Stimulated activated naive CD4-positive, alpha-beta T cell treated with Interleukin-2 at 50 U/mL for 16 hours (primary cell): Measurements from ENCODE around the gene CCDC85C.
A peak's percentile ranks its signal among the peaks of the same experiment; 100 is the strongest.

Experiments
- DNase-seq: peaks from one replicate; lab custom pipeline; 2025; lab: John Stamatoyannopoulos, UW

The CCDC85C gene

DNA sequence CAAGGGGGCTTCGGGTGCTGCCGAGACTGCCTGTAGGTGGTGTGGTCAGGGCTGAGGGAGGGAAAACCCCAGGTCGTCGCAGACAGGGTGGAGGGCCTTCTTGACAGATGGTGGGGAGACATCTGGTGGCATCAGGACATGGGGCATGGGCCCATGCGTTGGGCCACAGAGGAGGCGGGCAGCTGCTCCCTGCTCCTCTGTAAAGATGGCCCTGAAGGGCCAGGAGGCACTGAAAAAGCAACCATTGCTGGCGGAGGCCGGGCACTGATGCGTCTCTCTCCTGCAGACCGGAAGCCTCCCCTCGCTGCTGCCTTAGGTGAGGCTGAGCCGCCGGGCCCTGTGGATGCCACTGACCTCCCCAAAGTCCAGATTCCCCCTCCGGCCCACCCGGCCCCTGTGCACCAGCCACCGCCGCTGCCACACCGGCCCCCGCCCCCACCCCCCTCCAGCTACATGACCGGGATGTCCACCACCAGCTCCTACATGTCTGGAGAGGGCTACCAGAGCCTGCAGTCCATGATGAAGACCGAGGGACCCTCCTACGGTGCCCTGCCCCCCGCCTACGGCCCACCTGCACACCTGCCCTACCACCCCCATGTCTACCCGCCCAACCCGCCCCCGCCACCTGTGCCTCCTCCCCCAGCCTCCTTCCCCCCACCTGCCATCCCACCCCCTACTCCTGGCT lies 94.0 kb downstream of the CCDC85C start:
- DNase-seq, result no peak

DNA sequence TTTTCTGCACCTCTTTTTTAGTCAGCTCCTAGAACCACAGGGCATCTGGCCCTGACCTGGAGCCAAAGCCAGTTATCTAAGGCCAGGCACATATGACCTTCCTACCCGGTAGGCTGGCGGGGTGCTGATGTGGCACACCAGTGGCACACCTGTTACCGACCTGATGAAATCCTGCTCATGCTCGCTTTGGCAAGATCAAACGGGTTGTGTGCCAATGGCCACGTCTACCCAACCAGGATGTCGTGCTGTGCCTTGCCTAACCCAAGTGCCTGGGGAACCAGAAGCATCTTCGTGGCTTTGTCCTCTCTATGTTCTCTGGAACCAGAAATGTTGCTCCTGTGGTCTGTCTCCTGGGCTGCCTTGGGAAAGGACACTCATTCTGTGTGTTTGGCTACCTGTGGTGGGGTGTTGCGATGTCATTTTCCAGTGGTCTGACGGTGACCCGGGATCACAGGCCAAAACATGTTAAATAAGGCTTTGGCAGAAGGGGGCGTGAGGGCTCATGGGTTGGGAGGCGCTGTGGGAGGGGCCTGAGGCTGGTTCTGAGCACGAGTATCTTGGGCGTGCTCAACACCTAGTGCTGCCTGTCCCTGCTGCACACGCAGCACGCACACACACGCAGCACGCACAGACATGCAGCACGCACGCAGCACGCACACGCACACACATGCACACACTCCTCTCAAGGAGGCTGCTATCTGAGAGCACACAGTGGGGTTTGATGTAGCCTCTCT lies 94.9 kb downstream of the CCDC85C start:
- DNase-seq, result no peak

DNA sequence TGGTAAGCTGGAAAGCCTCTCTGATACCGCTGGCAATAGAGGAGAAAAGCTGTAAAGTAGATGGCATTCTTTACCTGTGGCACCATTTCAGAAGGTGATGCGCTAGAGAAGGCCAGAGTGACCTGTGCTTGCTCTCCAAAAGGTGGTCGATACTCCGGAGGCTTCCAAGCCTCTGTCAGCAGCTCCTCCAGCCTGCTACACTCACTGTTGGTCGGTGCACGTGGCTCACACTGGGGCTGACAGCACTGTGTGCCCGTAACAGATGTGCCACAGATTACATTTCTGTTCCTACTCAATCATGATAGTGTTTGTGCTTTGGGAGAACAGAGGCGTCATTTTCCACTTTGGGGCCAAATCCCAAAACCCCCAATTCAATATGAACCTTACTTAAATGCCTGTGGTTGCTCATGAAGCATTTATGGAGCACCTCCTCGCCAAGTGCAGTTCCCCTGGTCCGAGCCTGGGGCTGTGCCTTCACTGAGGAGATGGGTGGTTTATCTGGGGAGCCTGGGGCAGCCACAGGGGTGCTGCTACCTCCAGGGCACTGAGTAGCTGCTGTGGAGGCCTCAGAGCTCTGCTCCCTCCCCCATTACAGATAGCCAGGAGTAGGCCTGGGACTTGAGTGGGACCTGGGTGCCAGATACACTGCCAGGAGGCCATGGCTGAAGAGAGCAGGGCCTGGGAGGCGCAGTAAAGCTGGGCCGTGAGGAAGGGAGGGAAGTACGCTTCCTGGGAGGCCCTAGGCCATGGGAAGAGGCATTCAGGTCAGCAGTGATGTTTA lies 96.0 kb downstream of the CCDC85C start:
- no peak for DNase-seq

DNA sequence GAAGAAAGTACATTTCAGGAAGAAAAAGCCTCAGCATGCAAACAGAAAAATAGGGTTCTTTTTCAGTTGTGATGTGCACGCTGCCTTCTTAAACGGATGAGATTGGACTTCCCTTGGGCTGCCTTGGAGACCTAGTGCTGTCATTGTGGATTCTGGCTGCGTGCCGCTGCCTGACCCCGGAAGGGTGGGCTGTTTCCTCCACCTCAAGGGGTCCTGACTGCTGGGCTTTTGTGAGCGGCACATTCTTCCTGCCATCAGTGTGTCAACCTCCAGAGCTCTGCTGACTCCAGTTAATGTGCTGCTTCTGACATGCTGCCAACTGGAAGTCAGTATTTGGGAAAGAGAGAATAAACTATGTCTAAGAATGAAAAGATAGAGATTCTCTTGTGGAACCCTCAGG lies 97.7 kb downstream of the CCDC85C start:
- no peak for DNase-seq

DNA sequence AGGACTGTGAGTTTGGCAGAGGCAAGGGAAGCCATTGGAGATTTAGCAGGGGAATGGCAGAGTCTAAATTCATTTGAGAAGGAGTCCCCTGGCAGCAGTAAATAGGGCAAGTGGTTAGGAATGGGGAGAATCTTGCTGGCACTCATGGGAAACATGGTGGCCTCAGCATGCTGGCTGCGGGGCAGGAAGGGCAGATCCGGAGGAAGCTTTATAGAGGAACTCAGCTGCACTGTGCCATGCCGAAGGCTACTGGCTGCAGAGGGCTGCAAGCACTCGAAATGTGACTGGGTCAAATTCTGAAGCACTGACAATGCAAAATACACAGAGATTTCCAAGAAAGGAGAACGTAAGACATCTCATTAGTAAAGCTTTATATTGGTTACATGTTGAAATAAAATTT lies 98.9 kb downstream of the CCDC85C start:
- DNase-seq, result no peak

DNA sequence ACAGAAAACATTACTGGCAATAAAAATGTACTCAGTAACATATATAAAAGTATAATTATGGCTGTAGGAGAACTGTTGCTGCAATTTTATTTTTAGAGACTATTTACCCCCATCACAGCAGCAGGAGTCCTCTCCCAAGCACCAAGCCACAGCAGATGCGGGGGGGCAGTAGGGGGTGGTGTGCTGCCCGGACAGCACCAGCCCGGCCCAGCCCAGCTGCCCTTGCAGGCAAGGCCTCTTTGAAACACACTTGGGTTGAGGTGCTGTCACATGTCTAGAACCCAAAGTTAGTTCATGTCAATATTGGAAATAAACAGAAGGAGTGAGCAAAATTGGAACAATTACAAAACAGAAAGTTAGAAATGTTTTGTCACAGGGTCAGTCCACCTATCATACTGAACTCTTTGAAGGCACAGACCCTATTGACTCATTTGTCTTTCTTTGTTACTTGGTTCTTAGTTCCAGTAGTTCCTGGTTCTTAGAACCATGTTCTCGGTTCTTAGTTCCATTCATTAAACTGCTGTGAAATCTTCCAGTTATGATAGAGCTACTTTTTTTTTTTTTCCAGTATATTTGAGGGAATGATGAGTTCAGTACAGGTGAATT lies 100.1 kb downstream of the CCDC85C start:
- no peak for DNase-seq

DNA sequence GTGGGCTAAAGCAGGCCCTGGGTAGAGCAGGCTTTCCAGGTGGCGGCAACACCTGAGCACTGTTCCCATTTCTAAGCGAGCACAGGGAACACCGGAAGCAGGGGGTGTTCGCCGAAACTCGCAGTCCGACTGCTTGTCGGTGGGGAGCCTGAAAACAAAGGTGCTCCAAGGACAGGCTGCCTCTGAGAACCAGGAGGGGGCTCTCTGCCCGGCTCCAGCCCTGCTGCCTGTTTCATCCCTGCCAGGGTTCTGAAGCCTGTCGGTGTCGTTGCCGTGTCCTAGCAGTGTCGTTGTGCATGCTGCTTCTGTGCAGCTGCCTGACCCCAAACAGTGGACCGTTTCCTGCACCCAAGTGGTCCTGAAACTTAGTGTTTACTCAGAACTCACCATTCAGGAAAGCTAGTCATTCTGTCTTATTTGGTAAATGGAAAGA lies 101.0 kb downstream of the CCDC85C start:
- no peak for DNase-seq

DNA sequence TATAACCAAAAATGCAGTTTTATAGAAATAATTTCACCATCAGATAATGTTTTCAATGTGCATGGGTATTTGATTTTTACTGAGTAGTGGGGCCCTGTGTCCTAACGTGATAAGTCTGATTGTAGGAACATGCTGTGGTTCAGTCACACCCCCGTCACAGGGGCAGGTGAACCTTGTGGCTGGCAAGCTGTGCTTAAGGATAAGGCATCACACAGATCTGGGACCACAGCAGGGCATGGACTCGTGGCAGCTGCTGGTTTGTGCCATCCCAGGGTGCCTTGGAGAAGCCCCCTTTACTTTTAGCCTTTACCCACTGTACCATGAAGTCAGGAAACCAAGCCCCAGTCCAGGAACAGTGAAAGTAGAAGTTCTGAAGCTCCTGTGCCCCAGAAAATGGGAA lies 106.1 kb downstream of the CCDC85C start:
- DNase-seq, result no peak

DNA sequence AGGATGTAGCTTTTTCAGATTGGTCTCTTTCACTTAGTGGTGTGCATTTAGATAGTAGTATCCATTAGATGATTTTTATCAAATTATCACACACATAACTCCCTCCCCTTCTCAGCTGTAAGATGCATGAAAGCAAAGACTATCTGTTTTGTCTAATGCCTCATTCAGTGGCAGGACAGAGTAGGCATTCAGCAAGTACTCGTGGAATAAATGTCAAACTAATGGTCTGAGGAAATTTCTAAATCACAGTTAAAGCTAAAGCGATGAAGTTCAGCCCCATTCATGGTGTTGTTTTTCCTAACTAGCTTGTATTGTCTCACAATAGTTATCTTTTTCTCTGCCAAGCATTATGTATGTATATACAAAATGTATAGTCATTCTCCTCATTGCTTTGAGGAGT lies 106.7 kb downstream of the CCDC85C start:
- DNase-seq, result no peak

DNA sequence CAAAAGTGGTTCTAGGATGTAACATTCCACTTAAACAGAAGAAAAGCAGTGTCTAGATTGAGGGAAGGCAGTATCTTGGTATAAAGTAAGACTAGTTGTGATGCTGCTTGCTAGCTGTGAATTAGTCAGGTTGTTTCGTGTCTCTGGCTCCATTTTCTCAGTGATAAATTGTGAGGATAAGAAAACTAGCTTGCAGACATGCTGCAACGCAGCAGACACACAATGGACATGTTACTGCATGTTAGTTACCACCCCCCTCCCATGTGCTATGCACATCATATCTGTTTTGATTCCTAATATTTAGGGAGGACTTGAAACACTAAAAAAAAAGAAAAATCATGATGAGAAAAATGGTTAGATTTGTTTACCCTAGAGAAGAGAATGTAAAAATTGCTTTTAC lies 119.9 kb downstream of the CCDC85C start:
- no peak for DNase-seq

DNA sequence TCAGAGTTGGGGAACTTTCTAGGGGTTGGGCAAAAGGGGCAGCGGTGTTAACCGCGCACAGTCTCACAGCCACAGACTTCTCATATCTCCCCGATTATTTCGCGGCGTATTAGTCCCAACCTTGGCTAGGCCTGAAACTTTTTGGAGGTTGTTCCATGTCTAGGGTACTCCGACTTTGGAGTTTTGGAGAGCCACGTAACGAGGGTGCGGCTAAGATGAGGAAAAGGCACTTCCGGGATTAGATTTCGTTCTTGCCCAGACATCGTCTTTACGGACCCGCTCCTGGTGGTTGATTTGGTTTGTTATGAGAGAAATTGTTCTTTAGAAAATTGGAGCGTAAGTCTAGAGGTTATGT lies 122.3 kb downstream of the CCDC85C start:
- DNase-seq, result peak; percentile 6

DNA sequence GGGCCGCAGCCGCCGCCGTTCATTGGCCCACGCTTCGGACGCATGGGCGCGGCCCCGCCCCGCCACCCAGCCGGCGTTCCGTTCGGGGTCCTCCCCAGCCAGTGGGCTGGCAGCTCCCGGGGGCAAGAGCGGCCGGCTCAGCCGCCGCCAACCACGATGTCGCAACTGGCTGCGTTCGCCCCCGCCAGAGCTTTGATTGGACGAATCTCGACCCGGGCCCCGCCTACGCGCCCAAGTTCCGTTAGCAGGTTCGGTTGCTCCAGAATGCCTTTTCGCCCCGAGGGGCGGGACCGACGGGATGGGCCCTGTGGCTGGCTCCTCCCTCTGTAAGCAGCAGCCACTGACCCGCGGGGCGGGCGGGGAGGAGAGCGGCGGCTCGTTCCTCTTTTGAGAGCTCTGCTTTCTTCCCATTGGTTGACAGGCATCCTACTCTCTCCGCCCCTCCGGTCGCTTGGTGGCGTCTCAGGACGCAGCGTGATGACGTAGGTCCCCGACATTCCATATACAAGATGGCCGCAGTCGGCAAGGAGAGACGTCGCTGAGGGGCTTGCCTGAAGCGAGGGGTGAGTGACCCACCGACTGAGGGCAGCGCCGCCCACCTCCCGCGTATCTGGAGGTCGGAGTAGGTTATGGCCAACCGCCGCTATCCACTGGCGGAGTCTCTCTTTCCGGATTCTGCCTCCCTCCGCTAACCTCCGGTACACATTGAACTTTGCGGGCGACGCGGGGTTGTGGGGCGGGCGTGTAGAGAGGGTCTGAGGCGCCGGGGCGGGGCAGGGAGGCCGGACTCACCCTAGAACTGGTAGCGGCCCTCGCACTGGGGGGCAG lies 122.9 kb downstream of the CCDC85C start, which contains the start of gene CCNK:
CCNK (plus strand) TSS at position 493 of the 828 bp plus-strand sequence. CDS start 11,269 bp downstream, outside the sequence.
- peak; percentile 100 for DNase-seq

DNA sequence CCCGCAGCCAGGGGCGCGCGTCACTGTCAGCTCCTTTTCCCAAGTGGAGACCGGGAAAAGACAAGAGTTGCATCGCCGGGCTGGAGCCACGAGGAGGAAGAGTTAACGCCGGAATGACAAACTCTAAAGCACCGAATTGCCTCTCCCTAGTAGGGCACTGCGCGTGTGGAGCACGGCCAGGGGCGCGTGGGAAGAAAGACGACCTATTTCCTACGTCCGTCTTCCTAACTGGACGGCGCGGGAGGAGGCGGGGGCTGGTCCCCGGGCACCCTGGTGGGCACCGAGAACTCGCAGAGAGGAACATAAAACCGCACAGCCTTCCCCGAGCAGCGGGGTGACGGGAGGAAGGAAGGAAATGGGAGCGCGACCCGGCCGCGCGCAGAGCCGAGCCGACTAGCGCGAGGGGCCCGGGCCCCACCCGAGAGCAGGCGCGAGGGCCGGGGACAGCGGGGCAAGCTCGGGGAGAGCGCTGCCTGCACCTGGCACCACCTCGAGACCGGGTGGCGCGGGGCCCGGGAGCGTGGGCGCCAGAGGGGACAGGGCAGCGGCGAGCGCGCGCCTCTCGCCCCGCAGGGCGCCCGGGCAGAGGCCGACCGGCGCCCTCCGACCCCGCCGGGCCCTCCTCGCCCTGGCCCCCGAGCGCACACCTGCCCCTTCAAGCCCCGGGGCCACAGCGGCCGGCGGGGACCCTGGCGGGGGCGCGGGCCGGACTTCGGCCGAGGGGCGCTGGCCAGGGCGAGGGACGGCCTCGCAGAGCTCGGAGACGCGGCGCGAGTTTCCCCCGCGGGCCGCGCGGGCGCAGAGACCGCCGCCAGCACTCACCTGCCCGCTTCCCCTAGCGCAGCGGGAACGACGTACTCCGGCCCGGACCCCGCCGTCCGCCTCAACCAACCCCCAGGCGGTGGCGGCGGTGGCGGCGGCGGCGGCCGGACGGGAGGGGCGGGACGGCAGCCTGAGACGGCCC lies 123.8 kb downstream of the CCDC85C start, which contains the start of gene SETD3:
SETD3 (minus strand) TSS at position 954 of the 964 bp plus-strand sequence. CDS start 15,054 bp downstream, outside the sequence.
- DNase-seq, result peak; percentile 42

DNA sequence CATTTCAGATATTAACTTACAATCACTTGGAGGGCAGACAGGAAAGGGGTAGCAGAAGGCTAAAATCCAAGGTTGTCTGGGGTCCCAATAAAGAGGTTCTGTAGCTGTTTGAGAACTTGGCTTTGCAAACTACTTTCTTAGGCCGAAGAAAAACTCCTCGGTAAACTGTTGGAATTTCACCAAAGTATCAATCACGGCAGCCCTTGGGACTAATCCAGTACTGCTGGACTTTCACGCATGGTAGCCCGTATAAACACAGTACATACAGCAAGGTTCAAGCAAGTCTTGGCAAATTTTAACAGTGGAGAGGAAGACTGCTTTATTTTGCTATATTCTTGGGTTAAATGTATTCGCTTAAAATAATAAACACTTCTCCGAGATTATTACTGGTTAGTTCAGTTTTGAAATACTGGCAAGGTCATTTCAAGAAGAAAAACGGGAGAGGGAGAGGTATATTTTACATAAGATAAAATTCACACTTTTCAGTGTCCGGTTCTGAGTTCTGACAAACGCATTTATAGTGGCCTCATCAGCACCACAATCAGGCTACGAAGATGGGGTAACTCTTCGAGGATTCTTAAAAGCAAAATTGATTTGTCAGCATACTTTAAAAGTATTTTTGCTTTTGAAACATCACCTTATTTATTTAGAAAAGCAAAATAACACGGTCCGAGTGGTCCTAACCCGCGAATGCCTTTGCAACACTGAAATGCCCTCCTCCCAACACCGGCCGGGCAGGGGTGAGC lies 124.7 kb downstream of the CCDC85C start:
- DNase-seq, result no peak

DNA sequence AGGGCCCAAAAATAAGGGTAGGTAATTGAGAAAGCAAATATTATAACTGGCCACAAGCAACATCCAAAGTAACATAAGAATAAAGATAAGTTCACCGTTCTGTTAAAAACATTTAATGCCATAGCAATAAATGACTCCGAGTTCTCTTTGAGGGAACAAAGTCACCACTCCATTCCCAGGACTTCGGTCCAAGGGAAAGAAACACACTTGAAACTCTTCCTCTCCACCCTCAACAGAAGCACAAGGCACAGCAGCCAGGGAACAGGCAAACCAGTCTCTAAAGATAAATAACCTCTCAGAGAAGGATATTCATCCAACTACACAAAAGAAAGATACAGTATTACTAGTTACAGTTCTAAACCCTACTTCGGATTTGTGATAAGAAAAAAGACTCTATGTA lies 125.9 kb downstream of the CCDC85C start:
- DNase-seq, result no peak

DNA sequence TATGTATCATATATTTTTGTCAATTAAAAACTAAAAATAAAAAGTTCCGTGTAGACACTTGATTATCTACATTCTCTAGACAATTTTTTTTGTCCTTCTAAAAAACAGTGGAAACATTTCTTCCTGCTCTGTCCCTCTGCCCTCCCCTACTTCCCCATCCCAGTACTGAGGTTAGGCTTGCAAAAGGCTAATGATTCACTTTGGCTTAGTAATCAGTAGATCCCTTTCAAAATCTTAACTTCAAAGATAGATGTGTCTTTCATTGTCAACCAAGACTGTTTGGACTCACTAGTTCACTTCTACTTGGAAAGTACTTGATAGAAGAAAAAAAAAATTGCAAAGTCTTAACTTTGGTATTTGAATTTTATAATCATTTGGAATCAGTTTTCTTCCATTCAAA lies 127.1 kb downstream of the CCDC85C start:
- DNase-seq, result no peak

DNA sequence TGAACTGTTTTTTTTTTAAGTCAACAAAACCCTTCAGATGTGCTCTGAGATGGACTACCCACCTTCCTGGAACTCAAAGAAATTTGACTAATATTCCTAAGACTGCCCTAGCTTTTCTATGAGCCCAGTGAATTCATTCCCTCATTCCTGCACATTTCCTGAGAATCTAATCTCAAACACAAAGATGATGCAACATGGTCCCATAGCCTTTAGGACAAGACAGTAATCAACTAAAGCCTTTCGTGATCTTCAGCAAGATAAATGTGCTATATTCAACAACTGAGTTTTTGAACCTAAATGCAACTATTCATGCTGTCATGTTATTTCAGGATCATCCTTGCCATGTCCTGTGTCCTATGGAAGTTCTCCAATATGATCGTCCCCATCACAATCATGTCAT lies 128.3 kb downstream of the CCDC85C start:
- no peak for DNase-seq

DNA sequence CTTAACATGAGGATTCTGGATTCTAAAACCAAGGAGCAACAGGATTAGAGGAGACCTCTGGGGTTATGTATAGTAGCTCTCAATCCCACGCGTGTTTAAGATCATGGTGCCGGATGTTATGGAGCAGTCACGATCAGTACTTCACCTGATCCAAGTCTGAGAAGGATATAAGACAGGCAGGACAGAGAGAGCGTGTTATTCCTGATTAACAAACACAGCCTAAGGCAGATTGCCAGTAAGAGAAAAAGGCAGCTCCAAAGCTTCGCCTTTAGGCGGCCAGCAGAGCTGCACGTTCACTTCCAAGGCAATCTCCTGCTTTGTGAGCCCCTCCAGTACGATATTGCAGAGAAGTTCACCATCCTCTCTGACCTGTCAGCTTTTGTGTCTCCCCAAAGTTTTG lies 128.8 kb downstream of the CCDC85C start:
- DNase-seq, result no peak

DNA sequence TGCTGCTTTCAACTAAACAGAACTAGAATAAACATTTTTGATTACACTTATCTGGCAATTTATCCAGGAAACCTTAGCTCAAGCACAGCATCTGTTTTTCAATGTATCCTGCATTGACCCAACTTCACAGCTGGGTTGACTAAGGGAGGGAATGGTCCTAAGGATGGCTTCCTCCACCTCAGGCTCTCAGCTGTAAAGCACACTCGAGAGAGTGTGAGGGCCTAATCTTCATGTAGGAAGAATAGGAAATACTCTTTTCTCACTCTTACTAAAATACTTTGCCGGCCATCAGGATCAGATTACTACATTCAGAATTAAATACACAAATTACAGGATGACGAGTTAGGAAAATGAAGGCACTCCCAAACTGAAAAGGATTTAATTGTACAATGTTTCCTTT lies 130.5 kb downstream of the CCDC85C start:
- no peak for DNase-seq

DNA sequence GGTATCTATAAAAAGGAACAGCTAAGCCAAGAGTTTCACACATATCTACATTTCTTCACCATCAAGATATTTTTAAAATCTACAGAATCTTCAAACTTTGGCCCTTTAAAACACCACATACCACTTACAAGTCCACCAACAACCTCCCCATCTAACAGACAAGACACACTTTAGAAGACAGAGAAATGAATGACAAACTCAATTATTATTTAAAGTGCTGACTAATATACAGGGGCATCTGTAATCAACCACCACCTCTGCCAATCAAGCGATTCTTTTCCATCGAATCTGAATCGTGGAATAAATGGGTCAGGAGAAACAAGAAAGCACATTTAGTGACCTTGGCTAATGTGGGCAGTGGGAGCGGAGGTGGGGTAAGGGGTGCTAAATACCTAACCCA lies 131.1 kb downstream of the CCDC85C start:
- no peak for DNase-seq
